B cell (primary cell): ENCODE measurements around the gene GPER1. TPM values are rescaled to one million over a fixed set of nuclear protein-coding genes. Genes with fewer than 3 reads are reported as not detected.

Experiments
- ATAC-seq: fragments of 200-7000 bp; cut with Tn5 transposase; one replicate; pipeline ENCODE4 v1.10.0; 2021; ENCODE audit warnings: low read depth, mild to moderate bottlenecking, moderate number of reproducible peaks, moderate library complexity
- CTCF ChIA-PET: fragments of 350-600 bp; sonication (Branson Sonifier 250); formaldehyde crosslinking; loops from one replicate; lab custom pipeline; 2021; ENCODE audit warnings: antibody characterized with exemption, inconsistent platforms; lab: Charles Lee
- POLR2A ChIA-PET: fragments of 350-600 bp; sonication (Branson Sonifier 250); formaldehyde crosslinking; loops from one replicate; lab custom pipeline; 2021; ENCODE audit warnings: antibody characterized with exemption; lab: Charles Lee
- DNase-seq: peaks from one replicate; pipeline ENCODE4 v3.0.0; 2013
- H2AFZ ChIP-seq: 2 replicates; pipeline ENCODE4 v1.6.1; 2012; ENCODE audit warnings: mild to moderate bottlenecking, low read depth, low read length; ENCODE audit not compliant: insufficient read depth, poor library complexity, severe bottlenecking
- H3K27ac ChIP-seq, 2 donors: 1 replicate in 1 of 2; 2 replicates in 1 of 2; pipeline ENCODE4 v1.5.1; 2012 to 2013; ENCODE audit warnings: low read length in 2 of 2, mild to moderate bottlenecking in 2 of 2, moderate library complexity in 1 of 2
- H3K27me3 ChIP-seq, 4 experiments: fragments of 200-600 bp in 1 of 4; sonication (generic) in 1 of 4; replicated peaks in 1 of 4; 1 replicate in 2 of 4; 2 replicates in 2 of 4; pipeline versions ENCODE4 v1.6.1 to v1.7.0; 2013 to 2016; ENCODE audit warnings: low read length in 3 of 4, mild to moderate bottlenecking in 2 of 4, mixed read lengths in 1 of 4, moderate library complexity in 1 of 4; ENCODE audit not compliant: insufficient read depth in 4 of 4, control insufficient read depth in 3 of 4; ENCODE audit errors: control extremely low read depth in 1 of 4
- H3K36me3 ChIP-seq, 2 experiments: replicated peaks in 1 of 2; 1 replicate in 1 of 2; 2 replicates in 1 of 2; pipeline versions ENCODE4 v1.6.1 to v1.7.1; 2013; ENCODE audit warnings: low read length in 1 of 2; ENCODE audit not compliant: insufficient read depth in 2 of 2, control insufficient read depth in 1 of 2; ENCODE audit errors: control extremely low read depth in 1 of 2, extremely low read depth in 1 of 2
- H3K4me1 ChIP-seq, 2 donors: fragments of 200-600 bp in 1 of 2; sonication (generic) in 1 of 2; 1 replicate in 1 of 2; 2 replicates in 1 of 2; pipeline versions ENCODE4 v1.5.1 to v1.6.1; 2013 to 2017; ENCODE audit warnings: low read length in 2 of 2; ENCODE audit not compliant: control insufficient read depth in 2 of 2, insufficient read depth in 2 of 2
- H3K4me2 ChIP-seq: replicated peaks from 2 replicates; pipeline ENCODE3; 2012; ENCODE audit warnings: mild to moderate bottlenecking, low read depth, low read length; ENCODE audit not compliant: poor library complexity, severe bottlenecking
- H3K4me3 ChIP-seq, 5 experiments: fragments of 200-600 bp in 1 of 5; sonication (generic) in 1 of 5; 1 replicate in 3 of 5; 2 replicates in 2 of 5; pipeline versions ENCODE4 v1.5.1 to v1.7.0; 2011 to 2016; ENCODE audit warnings: low read length in 4 of 5, mild to moderate bottlenecking in 4 of 5, low read depth in 2 of 5, control low read depth in 1 of 5, moderate library complexity in 1 of 5; ENCODE audit not compliant: insufficient read depth in 1 of 5; ENCODE audit errors: control extremely low read depth in 1 of 5, extremely low read depth in 1 of 5
- H3K79me2 ChIP-seq: fragments of 200-600 bp; sonication (generic); one replicate; pipeline ENCODE4 v1.6.0; 2016; ENCODE audit warnings: low read length; ENCODE audit not compliant: control insufficient read depth, insufficient read depth
- H3K9ac ChIP-seq: fragments of 200-600 bp; sonication (generic); 2 replicates; pipeline ENCODE4 v1.6.1; 2017; ENCODE audit warnings: mild to moderate bottlenecking, low read length, moderate library complexity
- H3K9me3 ChIP-seq, 3 donors: one replicate each; pipeline versions ENCODE4 v1.6.1 to v1.7.1; 2013; ENCODE audit warnings: low read length in 2 of 3; ENCODE audit not compliant: control insufficient read depth in 2 of 3, insufficient read depth in 1 of 3; ENCODE audit errors: control extremely low read depth in 1 of 3
- H4K20me1 ChIP-seq: 2 replicates; pipeline ENCODE4 v1.6.0; 2012; ENCODE audit warnings: mild to moderate bottlenecking, low read length; ENCODE audit not compliant: insufficient read depth, control insufficient read depth, poor library complexity, severe bottlenecking
- H3K27ac Mint-ChIP-seq: one replicate; pipeline ENCODE4 v1.8.0; 2021; ENCODE audit warnings: mixed read lengths
- H3K27me3 Mint-ChIP-seq: one replicate; pipeline ENCODE4 v1.8.0; 2021; ENCODE audit warnings: mixed read lengths
- H3K4me1 Mint-ChIP-seq: one replicate; pipeline ENCODE4 v1.8.0; 2021; ENCODE audit warnings: mixed read lengths
- H3K4me3 Mint-ChIP-seq: one replicate; pipeline ENCODE4 v1.8.0; 2021; ENCODE audit warnings: mixed read lengths
- H3K9me3 Mint-ChIP-seq: one replicate; pipeline ENCODE4 v1.8.0; 2022; ENCODE audit warnings: mixed read lengths; ENCODE audit not compliant: insufficient read depth
- EZH2 ChIP-seq: IDR thresholded peaks from 2 replicates; pipeline ENCODE4 v1.6.1; 2012; ENCODE audit warnings: borderline replicate concordance, low read depth, mild to moderate bottlenecking, moderate library complexity, low read length; ENCODE audit not compliant: insufficient read depth, poor library complexity, severe bottlenecking
- WGBS: methylation state at CpG from one replicate; pipeline ENCODE4 v1.1.5; 2013; ENCODE audit warnings: missing lambda C conversion rate; ENCODE audit not compliant: insufficient coverage; 5-methylcytosine and 5-hydroxymethylcytosine counted together
- intact Hi-C: fragments of 100-400 bp; cut with micrococcal nuclease; formaldehyde crosslinking; loops from one replicate; pipeline ENCODE4 v1.10.0; 2022
- polyA plus RNA-seq: library from polyadenylated mRNA; depleted of rRNA; stranded (reverse); fragments of >200 nt; gene quantifications from 2 replicates; pipeline ENCODE4 v1.2.3, GENCODE V29; 2012
- total RNA-seq, 2 donors: library from RNA; stranded (reverse); fragments of 120-200 nt in 1 of 2; gene quantifications; 1 replicate in 1 of 2; 2 replicates in 1 of 2; pipeline versions ENCODE4 v1.2.3 to v1.2.4, GENCODE V29; 2013 to 2022
- TF ChIP-seq, protein P1 (sequence below): fragments of 200-600 bp; IDR thresholded peaks from one replicate; pipeline ENCODE4 v1.8.0; 2022; ENCODE audit warnings: antibody characterized with exemption, mild to moderate bottlenecking

The GPER1 gene
- total and polyA plus RNA-seq, 2 donors (not counting 1 experiment from before 2014, with no cell fraction given), result 3.2 to 21.3 TPM

DNA sequence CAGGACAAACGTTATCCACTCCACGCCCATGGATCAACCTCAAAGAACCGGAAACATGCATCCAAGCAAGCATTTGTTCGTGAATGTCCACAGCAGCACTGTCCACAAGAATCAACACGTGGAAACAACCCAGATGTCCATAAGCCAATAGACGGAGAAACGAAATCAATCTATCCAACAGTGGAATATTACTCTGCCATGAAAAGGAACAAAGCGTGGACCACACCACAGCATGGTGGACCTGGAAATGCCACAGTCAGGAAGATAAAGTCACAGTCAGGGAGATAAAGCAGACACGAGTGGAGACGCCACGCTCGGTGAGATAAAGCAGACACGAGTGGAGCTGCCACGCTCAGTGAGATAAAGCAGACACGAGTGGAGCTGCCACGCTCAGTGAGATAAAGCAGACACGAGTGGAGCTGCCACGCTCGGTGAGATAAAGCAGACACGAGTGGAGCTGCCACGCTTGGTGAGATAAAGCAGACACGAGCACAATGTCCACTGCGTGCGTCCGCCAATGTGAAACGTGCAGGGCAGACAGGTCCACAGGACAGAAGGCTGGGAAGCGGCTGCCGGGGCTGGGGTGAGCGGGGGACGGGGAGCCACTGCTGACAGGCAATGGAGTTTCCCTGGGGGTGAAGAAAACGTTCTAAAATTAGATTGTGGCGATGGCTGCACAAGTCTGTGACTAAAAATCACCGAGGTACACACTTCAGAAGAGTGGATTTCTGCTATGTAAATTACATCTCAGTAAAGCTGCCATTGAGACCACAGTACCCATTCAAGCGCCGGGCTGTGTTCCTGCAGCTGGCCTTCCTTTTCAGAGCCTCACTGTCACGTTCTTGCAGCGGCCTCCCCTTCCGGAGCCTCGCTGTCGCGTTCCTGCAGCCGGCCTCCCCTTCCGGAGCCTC is 10.6 kb downstream of the GPER1 start:
- H3K27ac ChIP-seq, result no peak overlapping the region
- H4K20me1 ChIP-seq, result no peaks in the 10 kb centered on the region
- TF ChIP-seq, protein P1, sequence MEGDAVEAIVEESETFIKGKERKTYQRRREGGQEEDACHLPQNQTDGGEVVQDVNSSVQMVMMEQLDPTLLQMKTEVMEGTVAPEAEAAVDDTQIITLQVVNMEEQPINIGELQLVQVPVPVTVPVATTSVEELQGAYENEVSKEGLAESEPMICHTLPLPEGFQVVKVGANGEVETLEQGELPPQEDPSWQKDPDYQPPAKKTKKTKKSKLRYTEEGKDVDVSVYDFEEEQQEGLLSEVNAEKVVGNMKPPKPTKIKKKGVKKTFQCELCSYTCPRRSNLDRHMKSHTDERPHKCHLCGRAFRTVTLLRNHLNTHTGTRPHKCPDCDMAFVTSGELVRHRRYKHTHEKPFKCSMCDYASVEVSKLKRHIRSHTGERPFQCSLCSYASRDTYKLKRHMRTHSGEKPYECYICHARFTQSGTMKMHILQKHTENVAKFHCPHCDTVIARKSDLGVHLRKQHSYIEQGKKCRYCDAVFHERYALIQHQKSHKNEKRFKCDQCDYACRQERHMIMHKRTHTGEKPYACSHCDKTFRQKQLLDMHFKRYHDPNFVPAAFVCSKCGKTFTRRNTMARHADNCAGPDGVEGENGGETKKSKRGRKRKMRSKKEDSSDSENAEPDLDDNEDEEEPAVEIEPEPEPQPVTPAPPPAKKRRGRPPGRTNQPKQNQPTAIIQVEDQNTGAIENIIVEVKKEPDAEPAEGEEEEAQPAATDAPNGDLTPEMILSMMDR, result no peak
- no peak for TF ChIP-seq EZH2
- no peak for ATAC-seq
- no peak overlapping the region for H3K4me2 ChIP-seq
- no peaks in the 10 kb centered on the region for H3K36me3 ChIP-seq
- no peaks in the 10 kb centered on the region for H3K27me3 ChIP-seq
- Mint-ChIP-seq H3K27me3 (no peaks in the 10 kb centered on the region), H3K9me3 (no peaks in the 10 kb centered on the region), H3K4me3 (no peak overlapping the region), H3K4me1 (peaks cover 14% of the 10 kb centered on the region), H3K27ac (no peak overlapping the region)
- 81% methylated on average over 42 of the region's 43 CpGs for WGBS
- intact Hi-C loops, result no loop called here
- H2AFZ ChIP-seq, result no peak overlapping the region
- ChIA-PET POLR2A (no interaction called here), CTCF (interaction anchor here (1.4 to 2.4 kb wide), 2 partner anchors 11 to 105 kb away, joined by 4 to 12 read pairs; partner anchors contain the start of gene GPER1)
- H3K4me1 ChIP-seq, result peaks cover 0 to 8% of the 10 kb centered on the region in 2 donors
- DNase-seq, result no peak
- H3K9ac ChIP-seq, result no peak overlapping the region
- peaks cover 0 to 7% (median 0%) of the 10 kb centered on the region in 3 donors for H3K9me3 ChIP-seq
- peaks cover 4% of the 10 kb centered on the region for H3K79me2 ChIP-seq
- H3K4me3 ChIP-seq, result no peak overlapping the region

DNA sequence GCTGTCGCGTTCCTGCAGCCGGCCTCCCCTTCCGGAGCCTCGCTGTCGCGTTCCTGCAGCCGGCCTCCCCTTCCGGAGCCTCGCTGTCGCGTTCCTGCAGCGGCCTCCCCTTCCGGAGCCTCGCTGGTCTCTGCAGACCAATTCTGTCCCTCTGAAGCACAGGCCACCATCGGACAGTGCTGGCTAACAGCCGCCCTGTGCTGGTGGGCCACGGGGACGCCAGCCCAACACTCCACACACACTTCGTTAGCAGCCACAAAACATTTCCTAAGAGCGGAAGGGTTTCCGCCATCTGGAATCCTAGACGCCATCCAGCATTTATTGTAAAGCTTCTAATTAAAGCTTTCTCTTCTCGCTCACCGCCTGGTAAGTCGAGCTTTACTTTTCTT is 11.2 kb downstream of the GPER1 start:
- WGBS, result 89% methylated on average over 24 of the region's 26 CpGs
- ChIA-PET CTCF (interaction anchor here (1.4 to 2.4 kb wide), 2 partner anchors 12 to 106 kb away, joined by 4 to 12 read pairs; partner anchors contain the start of gene GPER1), POLR2A (no interaction called here)
- intact Hi-C loops, result no loop called here
- H3K4me3 ChIP-seq, result no peak overlapping the region
- H3K27ac ChIP-seq, result no peak overlapping the region
- H3K79me2 ChIP-seq, result peaks cover 11% of the 10 kb centered on the region
- TF ChIP-seq, protein P1, result no peak
- no peak for TF ChIP-seq EZH2
- H4K20me1 ChIP-seq, result no peaks in the 10 kb centered on the region
- no peaks in the 10 kb centered on the region for H3K27me3 Mint-ChIP-seq
- H3K4me1 Mint-ChIP-seq, result peaks cover 16% of the 10 kb centered on the region
- peaks cover 0 to 15% of the 10 kb centered on the region in 2 donors for H3K4me1 ChIP-seq
- peaks cover 0 to 7% (median 0%) of the 10 kb centered on the region in 3 donors for H3K9me3 ChIP-seq
- no peak for ATAC-seq
- H3K4me2 ChIP-seq, result no peak overlapping the region
- no peak overlapping the region for H2AFZ ChIP-seq
- H3K27me3 ChIP-seq, result peaks cover 0 to 2% (median 0%) of the 10 kb centered on the region in 4 experiments
- no peaks in the 10 kb centered on the region for H3K36me3 ChIP-seq
- no peak overlapping the region for H3K9ac ChIP-seq
- no peaks in the 10 kb centered on the region for H3K9me3 Mint-ChIP-seq
- H3K27ac Mint-ChIP-seq, result no peak overlapping the region
- no peak for DNase-seq
- no peak overlapping the region for H3K4me3 Mint-ChIP-seq
